ENCODE data around the gene PLXNA4. TPM values are rescaled to one million over a fixed set of nuclear protein-coding genes. Genes with fewer than 3 reads are reported as not detected.
A peak's percentile ranks its signal among the peaks of the same experiment; 100 is the strongest.

Gene PLXNA4
- total RNA-seq, 2 experiments from 2014 or later: 0.18 to 0.70 TPM

- intact Hi-C loops (cut with micrococcal nuclease): no loop called here
- H3K9me3 Mint-ChIP-seq: no peaks in the 10 kb centered on the region
- H3K4me1 Mint-ChIP-seq (ENCODE audit: low read depth): no peaks in the 10 kb centered on the region
- no peak overlapping the region for H3K27ac Mint-ChIP-seq
- TF ChIP-seq, protein P1, sequence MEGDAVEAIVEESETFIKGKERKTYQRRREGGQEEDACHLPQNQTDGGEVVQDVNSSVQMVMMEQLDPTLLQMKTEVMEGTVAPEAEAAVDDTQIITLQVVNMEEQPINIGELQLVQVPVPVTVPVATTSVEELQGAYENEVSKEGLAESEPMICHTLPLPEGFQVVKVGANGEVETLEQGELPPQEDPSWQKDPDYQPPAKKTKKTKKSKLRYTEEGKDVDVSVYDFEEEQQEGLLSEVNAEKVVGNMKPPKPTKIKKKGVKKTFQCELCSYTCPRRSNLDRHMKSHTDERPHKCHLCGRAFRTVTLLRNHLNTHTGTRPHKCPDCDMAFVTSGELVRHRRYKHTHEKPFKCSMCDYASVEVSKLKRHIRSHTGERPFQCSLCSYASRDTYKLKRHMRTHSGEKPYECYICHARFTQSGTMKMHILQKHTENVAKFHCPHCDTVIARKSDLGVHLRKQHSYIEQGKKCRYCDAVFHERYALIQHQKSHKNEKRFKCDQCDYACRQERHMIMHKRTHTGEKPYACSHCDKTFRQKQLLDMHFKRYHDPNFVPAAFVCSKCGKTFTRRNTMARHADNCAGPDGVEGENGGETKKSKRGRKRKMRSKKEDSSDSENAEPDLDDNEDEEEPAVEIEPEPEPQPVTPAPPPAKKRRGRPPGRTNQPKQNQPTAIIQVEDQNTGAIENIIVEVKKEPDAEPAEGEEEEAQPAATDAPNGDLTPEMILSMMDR (IDR thresholded peaks at IDR 0.05): no peak
- H3K27me3 Mint-ChIP-seq: peaks cover 2% of the 10 kb centered on the region
- no peak overlapping the region for H3K4me3 Mint-ChIP-seq
- DNase-seq (no peak), ATAC-seq (no peak)
- ChIA-PET POLR2A (no interaction called here), CTCF (no interaction called here)
- no peaks in the 10 kb centered on the region for H3K36me3 Mint-ChIP-seq (ENCODE audit: low read depth)
These were observed 42.1 kb upstream of the PLXNA4 start for GRCh38 chr7:132618271-132618955.

DNA sequence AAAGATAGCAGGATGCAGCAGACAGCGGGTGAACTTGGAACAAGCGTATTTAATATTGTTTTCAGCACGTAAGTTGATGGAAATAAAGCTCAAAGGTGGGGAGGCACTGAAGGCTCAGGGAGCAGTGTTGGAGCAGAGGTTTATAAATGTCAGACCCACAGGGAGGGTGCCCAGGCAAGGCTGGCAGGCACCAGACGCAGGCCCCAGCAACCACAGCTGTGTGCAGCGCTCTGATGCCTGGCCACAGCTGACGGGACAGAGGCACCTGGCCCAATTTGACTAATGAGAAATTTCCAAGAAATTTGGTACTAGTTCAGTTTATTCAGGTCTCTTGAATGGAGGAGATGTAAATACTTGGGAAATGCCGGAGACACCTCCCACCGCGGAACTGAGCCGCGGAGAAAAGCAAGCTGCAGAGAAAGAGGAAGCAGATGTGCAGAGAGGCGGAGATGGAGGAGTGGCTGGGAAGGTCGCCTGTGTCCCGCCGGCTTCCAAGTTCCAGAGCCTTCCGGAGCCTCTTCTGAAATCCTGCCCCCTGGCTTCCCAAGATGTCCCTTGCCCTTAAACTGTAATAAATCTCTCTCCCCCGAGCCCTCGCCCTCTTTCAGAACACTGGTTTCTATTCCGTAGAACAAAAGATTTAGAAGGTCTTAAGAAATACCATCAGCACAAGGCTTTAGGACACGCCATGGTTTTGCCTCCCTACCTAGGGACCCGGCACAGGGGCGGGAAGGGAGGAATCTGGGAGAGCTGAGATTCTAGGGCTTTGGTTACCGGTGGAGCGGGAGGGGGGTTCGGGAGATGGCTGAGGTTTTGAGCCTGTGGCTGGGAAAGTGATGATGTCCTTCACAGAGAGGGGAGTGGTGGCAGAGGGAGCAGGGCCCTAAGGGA lies 38.4 kb upstream of the PLXNA4 start:
- POLR2A ChIA-PET: no interaction called here
- H3K4me1 Mint-ChIP-seq (ENCODE audit: low read depth): no peaks in the 10 kb centered on the region

GRCh38 chr7:132613737-132614136 lies 37.5 kb upstream of the PLXNA4 start:
- CTCF ChIA-PET: no interaction called here
- Mint-ChIP-seq H3K36me3 (ENCODE audit: low read depth) (no peaks in the 10 kb centered on the region), H3K27ac (no peak overlapping the region), H3K9me3 (no peaks in the 10 kb centered on the region), H3K4me3 (no peak overlapping the region), H3K4me1 (ENCODE audit: low read depth) (no peaks in the 10 kb centered on the region), H3K27me3 (peaks cover 2% of the 10 kb centered on the region)
- ATAC-seq (no peak), DNase-seq (no peak)
- TF ChIP-seq, protein P1 (IDR thresholded peaks at IDR 0.05): no peak
- POLR2A ChIA-PET: no interaction called here
- intact Hi-C loops (cut with micrococcal nuclease): no loop called here

More for the DNA sequence above, 38.4 kb upstream of the PLXNA4 start:
- DNase-seq (no peak), ATAC-seq (no peak)
- Mint-ChIP-seq H3K27me3 (peaks cover 2% of the 10 kb centered on the region), H3K27ac (no peak overlapping the region), H3K4me3 (peak overlapping the region; percentile 7), H3K36me3 (ENCODE audit: low read depth) (no peaks in the 10 kb centered on the region), H3K9me3 (no peaks in the 10 kb centered on the region)
- intact Hi-C loops (cut with micrococcal nuclease): no loop called here
- TF ChIP-seq, protein P1 (IDR thresholded peaks at IDR 0.05): no peak
- CTCF ChIA-PET: no interaction called here

GRCh38 chr7:132610995-132611394 lies 34.7 kb upstream of the PLXNA4 start:
- no peaks in the 10 kb centered on the region for H3K9me3 Mint-ChIP-seq
- no peak for DNase-seq
- no peak overlapping the region for H3K4me3 Mint-ChIP-seq

More at GRCh38 chr7:132610995-132611394, 34.7 kb upstream of the PLXNA4 start:
- no peaks in the 10 kb centered on the region for H3K36me3 Mint-ChIP-seq (ENCODE audit: low read depth)
- TF ChIP-seq, protein P1 (IDR thresholded peaks at IDR 0.05): no peak
- peaks cover under 1% of the 10 kb centered on the region for H3K27me3 Mint-ChIP-seq
- ChIA-PET POLR2A (no interaction called here), CTCF (no interaction called here)
- H3K4me1 Mint-ChIP-seq (ENCODE audit: low read depth): no peaks in the 10 kb centered on the region
- no peak overlapping the region for H3K27ac Mint-ChIP-seq
- ATAC-seq: no peak
- intact Hi-C loops (cut with micrococcal nuclease): no loop called here

Data from activated CD8-positive, alpha-beta T cell treated with anti-CD3 and anti-CD28 coated beads for 36 hours (primary cell).